B cell (primary cell): ENCODE measurements around the gene CCDC88C.

Experiments
- CTCF ChIP-seq: fragments of 200-600 bp; IDR thresholded peaks from one replicate; pipeline ENCODE4 v1.8.0; 2022; ENCODE audit warnings: antibody characterized with exemption, mild to moderate bottlenecking
- EZH2 ChIP-seq: IDR thresholded peaks from 2 replicates; pipeline ENCODE4 v1.6.1; 2012; ENCODE audit warnings: borderline replicate concordance, low read depth, mild to moderate bottlenecking, moderate library complexity, low read length; ENCODE audit not compliant: insufficient read depth, poor library complexity, severe bottlenecking

DNA sequence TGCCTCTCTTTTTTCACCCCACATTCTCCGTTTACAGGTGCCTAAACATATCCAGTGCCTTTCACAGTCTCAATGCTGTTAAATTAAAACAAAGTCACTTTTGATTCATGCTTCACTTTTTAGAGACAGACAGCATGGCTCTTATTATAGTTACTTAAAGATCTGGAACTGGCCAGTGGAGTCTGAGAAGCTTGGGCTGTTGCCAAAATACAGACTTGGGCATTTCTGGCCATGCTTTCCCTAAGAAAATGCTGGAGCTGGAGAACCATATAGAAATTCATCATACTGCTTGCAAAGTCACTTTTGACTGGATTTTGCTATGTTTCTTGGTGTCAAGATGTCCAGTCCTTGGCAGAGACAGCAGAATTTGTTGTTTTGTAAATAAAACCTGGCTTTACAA lies 161.0 kb downstream of the CCDC88C start:
- TF ChIP-seq EZH2: no peak
- no peak for TF ChIP-seq CTCF
